H1 (cell line): Measurements from ENCODE around the gene APOOL. TPM values are rescaled to one million over a fixed set of nuclear protein-coding genes. Genes with fewer than 3 reads are reported as not detected.

Source experiments
- CTCF ChIA-PET: fragments of 300-600 bp; sonication (Branson Sonifier 250); formaldehyde crosslinking; loops from one replicate; lab custom pipeline; 2021; ENCODE audit not compliant: partially characterized antibody; lab: Charles Lee
- POLR2A ChIA-PET: fragments of 300-600 bp; sonication (Branson Sonifier 250); formaldehyde crosslinking; loops from one replicate; lab custom pipeline; 2021; ENCODE audit warnings: inconsistent platforms; ENCODE audit not compliant: partially characterized antibody; lab: Charles Lee
- DNase-seq, 2 experiments: peaks; one replicate each; pipeline versions ENCODE4 v3.0.0 to v3.0.0-alpha.2; 2010 to 2022; ENCODE audit warnings: low spot score in 2 of 2, low read depth in 1 of 2, mixed read lengths in 1 of 2
- FAIRE-seq: peaks from 2 replicates; lab custom pipeline; 2011; peaks lifted over from hg19 to GRCh38; lab: Jason Lieb, UNC
- H2AFZ ChIP-seq: 2 replicates; pipeline ENCODE4 v1.8.1; 2012; ENCODE audit warnings: low read length, inconsistent platforms
- H2AK5ac ChIP-seq: 2 replicates; pipeline ENCODE4 v1.6.1; 2013; ENCODE audit warnings: low read depth, low read length
- H2BK120ac ChIP-seq: replicated peaks from 2 replicates; pipeline ENCODE3; 2013; ENCODE audit warnings: low read depth, low read length, inconsistent platforms
- H2BK12ac ChIP-seq: 2 replicates; pipeline ENCODE4 v1.6.1; 2013; ENCODE audit warnings: low read depth, low read length
- H2BK15ac ChIP-seq: 2 replicates; pipeline ENCODE4 v1.6.1; 2013; ENCODE audit warnings: low read length
- H2BK20ac ChIP-seq: 2 replicates; pipeline ENCODE4 v1.6.1; 2013; ENCODE audit warnings: low read length
- H2BK5ac ChIP-seq: 2 replicates; pipeline ENCODE4 v1.6.1; 2013; ENCODE audit warnings: low read depth, low read length
- H3K14ac ChIP-seq: 2 replicates; pipeline ENCODE4 v1.6.1; 2013; ENCODE audit warnings: inconsistent platforms; ENCODE audit not compliant: insufficient read length
- H3K18ac ChIP-seq: 2 replicates; pipeline ENCODE4 v1.6.1; 2013; ENCODE audit warnings: low read length; ENCODE audit errors: extremely low read depth
- H3K23ac ChIP-seq: 2 replicates; pipeline ENCODE4 v1.6.1; 2013; ENCODE audit warnings: inconsistent platforms; ENCODE audit not compliant: insufficient read length
- H3K23me2 ChIP-seq: 2 replicates; pipeline ENCODE4 v1.6.1; 2013; ENCODE audit warnings: low read depth, low read length
- H3K27ac ChIP-seq: 2 replicates; pipeline ENCODE4 v1.6.1; 2011; ENCODE audit warnings: low read depth, low read length, inconsistent platforms
- H3K27me3 ChIP-seq, 4 experiments: replicated peaks in 1 of 4; 1 replicate in 1 of 4; 2 replicates in 3 of 4; pipeline versions ENCODE4 v1.6.1 to v1.8.1; 2011 to 2013; ENCODE audit warnings: low read length in 3 of 4, mild to moderate bottlenecking in 3 of 4, inconsistent platforms in 2 of 4, mixed read lengths in 2 of 4, moderate library complexity in 1 of 4; ENCODE audit not compliant: control insufficient read depth in 3 of 4, insufficient read depth in 3 of 4; ENCODE audit errors: extremely low read depth in 1 of 4
- H3K36me3 ChIP-seq, 4 experiments: 2 replicates each; pipeline versions ENCODE4 v1.6.1 to v1.8.1; 2011 to 2013; ENCODE audit warnings: mild to moderate bottlenecking in 4 of 4, low read length in 3 of 4, moderate library complexity in 2 of 4, control low read depth in 1 of 4, inconsistent platforms in 1 of 4; ENCODE audit not compliant: insufficient read depth in 4 of 4, control insufficient read depth in 2 of 4
- H3K4ac ChIP-seq: replicated peaks from 2 replicates; pipeline ENCODE3; 2013; ENCODE audit warnings: low read length, low read depth, mixed read lengths, inconsistent platforms; ENCODE audit not compliant: insufficient read length
- H3K4me1 ChIP-seq, 4 experiments: replicated peaks in 1 of 4; 1 replicate in 1 of 4; 2 replicates in 3 of 4; pipeline versions ENCODE4 v1.6.1 to v1.8.1; 2011 to 2013; ENCODE audit warnings: low read length in 3 of 4, inconsistent platforms in 2 of 4, mixed read lengths in 1 of 4; ENCODE audit not compliant: insufficient read depth in 4 of 4, control insufficient read depth in 3 of 4
- H3K4me2 ChIP-seq, 2 experiments: 2 replicates each; pipeline versions ENCODE4 v1.6.1 to v1.8.1; 2011 to 2013; ENCODE audit warnings: low read depth in 2 of 2, low read length in 2 of 2, control low read depth in 1 of 2, inconsistent platforms in 1 of 2, mild to moderate bottlenecking in 1 of 2; ENCODE audit not compliant: insufficient read depth in 1 of 2
- H3K4me3 ChIP-seq, 4 experiments: fragments of 200-600, 300-600 bp in 1 of 4; sonication (generic), shearing (Covaris generic), sonication (Bioruptor Twin) in 1 of 4; 2 replicates each; pipeline versions ENCODE4 v1.5.1 to v1.8.1; 2011 to 2016; ENCODE audit warnings: low read length in 4 of 4, low read depth in 3 of 4, control low read depth in 2 of 4, inconsistent platforms in 2 of 4, mild to moderate bottlenecking in 2 of 4, mixed read lengths in 1 of 4, moderate library complexity in 1 of 4; ENCODE audit not compliant: insufficient read depth in 2 of 4; ENCODE audit errors: extremely low read depth in 1 of 4
- H3K56ac ChIP-seq: replicated peaks from 2 replicates; pipeline ENCODE3; 2013; ENCODE audit warnings: low read depth, mild to moderate bottlenecking, mixed read lengths, low read length, inconsistent platforms; ENCODE audit not compliant: insufficient read length
- H3K79me1 ChIP-seq: 2 replicates; pipeline ENCODE4 v1.6.1; 2013; ENCODE audit warnings: low read depth, low read length, control low read depth
- H3K79me2 ChIP-seq, 2 experiments: 2 replicates each; pipeline versions ENCODE4 v1.6.1 to v1.8.1; 2012 to 2013; ENCODE audit warnings: low read length in 2 of 2, mild to moderate bottlenecking in 2 of 2, inconsistent platforms in 1 of 2; ENCODE audit not compliant: insufficient read depth in 2 of 2, control insufficient read depth in 1 of 2
- H3K9ac ChIP-seq, 4 experiments: replicated peaks in 1 of 4; 1 replicate in 1 of 4; 2 replicates in 3 of 4; pipeline versions ENCODE4 v1.6.1 to v1.8.1; 2011 to 2013; ENCODE audit warnings: low read depth in 3 of 4, low read length in 3 of 4, control low read depth in 2 of 4, mild to moderate bottlenecking in 2 of 4, moderate library complexity in 2 of 4, inconsistent platforms in 1 of 4; ENCODE audit errors: extremely low read depth in 1 of 4
- H3K9me3 ChIP-seq, 2 experiments: 2 replicates each; pipeline versions ENCODE4 v1.6.1 to v1.8.1; 2012 to 2013; ENCODE audit warnings: mild to moderate bottlenecking in 2 of 2, moderate library complexity in 2 of 2, control low read depth in 1 of 2, inconsistent platforms in 1 of 2, low read depth in 1 of 2, low read length in 1 of 2, mixed read lengths in 1 of 2; ENCODE audit not compliant: insufficient read depth in 2 of 2
- H4K20me1 ChIP-seq, 2 experiments: replicated peaks in 1 of 2; 2 replicates each; pipeline versions ENCODE3 to v1.8.1; 2011 to 2013; ENCODE audit warnings: inconsistent platforms in 2 of 2, low read length in 2 of 2, mild to moderate bottlenecking in 1 of 2; ENCODE audit not compliant: insufficient read depth in 2 of 2, control insufficient read depth in 1 of 2
- H4K5ac ChIP-seq: 2 replicates; pipeline ENCODE4 v1.6.1; 2013; ENCODE audit warnings: low read length, low read depth, mixed read lengths, inconsistent platforms; ENCODE audit not compliant: insufficient read length
- H4K8ac ChIP-seq: 2 replicates; pipeline ENCODE4 v1.8.0; 2013; ENCODE audit warnings: mild to moderate bottlenecking, moderate library complexity, low read length, inconsistent platforms; ENCODE audit not compliant: insufficient read depth; ENCODE audit errors: extremely low read depth
- H4K91ac ChIP-seq: replicated peaks from 2 replicates; pipeline ENCODE3; 2013; ENCODE audit warnings: low read length, mixed read lengths, inconsistent platforms; ENCODE audit not compliant: insufficient read length
- ATF2 ChIP-seq: IDR thresholded peaks from 2 replicates; pipeline ENCODE4 v1.6.1; 2012; ENCODE audit warnings: low read length, inconsistent platforms
- MAFK ChIP-seq: IDR thresholded peaks from 2 replicates; pipeline ENCODE4 v1.6.1; 2012; ENCODE audit warnings: low read depth, mild to moderate bottlenecking, improper control_type of control experiment, low read length
- NRF1 ChIP-seq: IDR thresholded peaks from 2 replicates; pipeline ENCODE4 v1.6.1; 2011; ENCODE audit warnings: mild to moderate bottlenecking, low read depth, low read length, improper control_type of control experiment
- SP1 ChIP-seq: IDR thresholded peaks from 2 replicates; pipeline ENCODE4 v1.6.1; 2011; ENCODE audit warnings: low read depth, low read length
- TCF12 ChIP-seq: IDR thresholded peaks from 2 replicates; pipeline ENCODE4 v1.6.1; 2011; ENCODE audit warnings: low read depth, mild to moderate bottlenecking, low read length
- ZNF274 ChIP-seq: IDR thresholded peaks from 2 replicates; pipeline ENCODE4 v1.7.0; 2012; ENCODE audit warnings: low read length, borderline replicate concordance; ENCODE audit errors: extremely low read depth
- WGBS, 2 experiments: shearing (Covaris generic) in 1 of 2; methylation state at CpG; one replicate each; pipeline versions ENCODE4 v1.1.6 to v1.1.7; 2013 to 2015; ENCODE audit warnings: low lambda C conversion rate in 2 of 2, mixed read lengths in 2 of 2, inconsistent platforms in 1 of 2, low coverage in 1 of 2, missing lambda C conversion rate in 1 of 2; ENCODE audit not compliant: insufficient replicate concordance in 2 of 2, insufficient coverage in 1 of 2, insufficient read length in 1 of 2; ENCODE audit errors: extremely low coverage in 1 of 2, missing lambda C conversion rate in 1 of 2; 5-methylcytosine and 5-hydroxymethylcytosine counted together
- polyA plus RNA-seq, 7 experiments: library from polyadenylated mRNA; depleted of rRNA in 3 of 7; stranded (reverse) in 5 of 7; unstranded in 2 of 7; fragments of >200 nt in 5 of 7; fragments of 200-250 nt in 2 of 7; gene quantifications; 1 replicate in 5 of 7; 2 replicates in 1 of 7; 4 replicates in 1 of 7; pipeline versions ENCODE4 v1.2.1 to v1.2.3, GENCODE V29; 2011 to 2013; ENCODE audit warnings: missing spikeins in 2 of 7, mixed read lengths in 2 of 7
- total RNA-seq: library from RNA; stranded (reverse); fragmentation: NEBNext Ultra II Directional; extraction: Animal tissue kit (Norgen Biotek cat#: 25700); gene quantifications from 2 replicates; pipeline ENCODE4 v1.2.1, GENCODE V29; 2021
- TF ChIP-seq, protein P1 (sequence below), 3 experiments: IDR thresholded peaks; 1 replicate in 2 of 3; 2 replicates in 1 of 3; pipeline versions ENCODE4 v1.5.1 to v1.6.1; 2011; ENCODE audit warnings: low read length in 3 of 3, mild to moderate bottlenecking in 3 of 3, inconsistent platforms in 2 of 3, low read depth in 1 of 3, moderate library complexity in 1 of 3; ENCODE audit not compliant: insufficient read depth in 1 of 3; ENCODE audit errors: control extremely low read depth in 1 of 3
- TF ChIP-seq, protein P2 (sequence below): IDR thresholded peaks from 2 replicates; pipeline ENCODE4 v1.6.1; 2012; ENCODE audit warnings: inconsistent platforms

Gene APOOL
- total and polyA plus RNA-seq, 2 of the 8 experiments (the other 6 are each of a cell fraction or from before 2014, with no cell fraction given), result 2.4 to 8.1 TPM

DNA sequence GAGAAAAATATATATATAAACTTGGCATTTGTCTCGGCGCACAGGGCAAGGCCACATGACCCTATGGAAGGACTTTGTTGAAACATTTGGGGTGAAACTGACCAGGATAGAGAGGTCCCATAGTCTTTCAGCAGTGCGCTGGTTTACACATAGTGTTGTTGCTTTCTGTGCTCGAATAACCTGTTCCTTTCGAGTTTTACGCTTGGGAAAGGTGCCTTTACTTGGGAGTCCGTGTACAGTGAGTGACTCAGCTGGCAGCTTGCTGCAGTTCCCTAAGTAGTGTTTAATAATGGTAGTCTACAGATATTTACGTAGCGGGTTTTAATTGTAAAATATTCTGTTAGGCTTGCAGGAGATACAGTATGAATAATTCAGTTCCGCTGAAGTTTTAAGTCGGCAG is 578 bp downstream of the APOOL start:
- Histone ChIP-seq H3K4me1 (no peaks in the 10 kb centered on the region), H4K8ac (peak overlapping the region; percentile 89; the same call in 1 of the 2 replicates), H3K36me3 (no peaks in the 10 kb centered on the region), H3K23me2 (0 out of 2 replicates have a peak, but pooled peaks cover 1% of the 10 kb centered on the region), H3K79me1 (no peaks in the 10 kb centered on the region), H2BK12ac (no peak overlapping the region), H3K27ac (peak overlapping the region; percentile 77; the same call in 1 of the 2 replicates), H3K56ac (no peak overlapping the region), H4K91ac (no peak overlapping the region), H3K79me2 (peaks cover 0 to 21% of the 10 kb centered on the region in 2 experiments; a peak in 2 of 4 replicates), H3K4ac (no peak overlapping the region), H2BK5ac (peak overlapping the region; percentile 60; the same call in 1 of the 2 replicates), H3K23ac (no peak overlapping the region), H2BK15ac (no peak overlapping the region), H4K20me1 (no peaks in the 10 kb centered on the region), H3K4me2 (peak overlapping the region; percentile 58 to 61), H2BK20ac (no peak overlapping the region), H2BK120ac (no peak overlapping the region), H4K5ac (no peak overlapping the region), H3K18ac (no peak overlapping the region), H3K9ac (peak overlapping the region; percentile 71 to 94 (median 80); a peak in 6 of 7 replicates), H2AK5ac (no peak overlapping the region; the same call in 1 of the 2 replicates), H3K4me3 (peak overlapping the region; percentile 74 to 93 (median 84)), H3K9me3 (no peaks in the 10 kb centered on the region), H3K14ac (no peak overlapping the region), H3K27me3 (no peaks in the 10 kb centered on the region), H2AFZ (no peak overlapping the region; the same call in 1 of the 2 replicates)
- FAIRE-seq, result peak; percentile 13
- DNase-seq, result no peak
- CTCF ChIA-PET, result no interaction called here
- 33% methylated on average over 11 of the region's 11 CpGs; no CpG with 5 or more reads in 1 of the 2 experiments for WGBS, 2 experiments
- POLR2A ChIA-PET, result no interaction called here
- TF ChIP-seq NRF1 (no peak), TCF12 (no peak), ZNF274 (no peak), MAFK (no peak), ATF2 (no peak), SP1 (no peak)
- TF ChIP-seq, protein P1, sequence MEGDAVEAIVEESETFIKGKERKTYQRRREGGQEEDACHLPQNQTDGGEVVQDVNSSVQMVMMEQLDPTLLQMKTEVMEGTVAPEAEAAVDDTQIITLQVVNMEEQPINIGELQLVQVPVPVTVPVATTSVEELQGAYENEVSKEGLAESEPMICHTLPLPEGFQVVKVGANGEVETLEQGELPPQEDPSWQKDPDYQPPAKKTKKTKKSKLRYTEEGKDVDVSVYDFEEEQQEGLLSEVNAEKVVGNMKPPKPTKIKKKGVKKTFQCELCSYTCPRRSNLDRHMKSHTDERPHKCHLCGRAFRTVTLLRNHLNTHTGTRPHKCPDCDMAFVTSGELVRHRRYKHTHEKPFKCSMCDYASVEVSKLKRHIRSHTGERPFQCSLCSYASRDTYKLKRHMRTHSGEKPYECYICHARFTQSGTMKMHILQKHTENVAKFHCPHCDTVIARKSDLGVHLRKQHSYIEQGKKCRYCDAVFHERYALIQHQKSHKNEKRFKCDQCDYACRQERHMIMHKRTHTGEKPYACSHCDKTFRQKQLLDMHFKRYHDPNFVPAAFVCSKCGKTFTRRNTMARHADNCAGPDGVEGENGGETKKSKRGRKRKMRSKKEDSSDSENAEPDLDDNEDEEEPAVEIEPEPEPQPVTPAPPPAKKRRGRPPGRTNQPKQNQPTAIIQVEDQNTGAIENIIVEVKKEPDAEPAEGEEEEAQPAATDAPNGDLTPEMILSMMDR (IDR thresholded peaks at IDR 0.05; ENCODE audit: control extremely low read depth in 1 of 3, insufficient read depth in 1 of 3, low read depth in 1 of 3, low read length in 3 of 3), result no peak
- TF ChIP-seq, protein P2, sequence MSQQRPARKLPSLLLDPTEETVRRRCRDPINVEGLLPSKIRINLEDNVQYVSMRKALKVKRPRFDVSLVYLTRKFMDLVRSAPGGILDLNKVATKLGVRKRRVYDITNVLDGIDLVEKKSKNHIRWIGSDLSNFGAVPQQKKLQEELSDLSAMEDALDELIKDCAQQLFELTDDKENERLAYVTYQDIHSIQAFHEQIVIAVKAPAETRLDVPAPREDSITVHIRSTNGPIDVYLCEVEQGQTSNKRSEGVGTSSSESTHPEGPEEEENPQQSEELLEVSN, result no peak
